Upper lobe of left lung (tissue), 4 donors: ENCODE data around the gene BCL2.

Experiments used
- EP300 ChIP-seq, 4 donors: sonication (generic); formaldehyde crosslinking; IDR thresholded peaks; one replicate each; pipeline ENCODE4 v1.5.1; 2017; ENCODE audit warnings: antibody characterized with exemption in 4 of 4, control low read depth in 2 of 4
- POLR2A ChIP-seq, 4 donors: fragments of 450-650 bp; IDR thresholded peaks; one replicate each; pipeline ENCODE4 v1.5.1; 2016 to 2017; ENCODE audit warnings: antibody characterized with exemption in 4 of 4, mild to moderate bottlenecking in 2 of 4
- POLR2AphosphoS5 ChIP-seq, 2 donors: sonication (generic); formaldehyde crosslinking; IDR thresholded peaks; one replicate each; pipeline ENCODE4 v1.5.1; 2017; ENCODE audit warnings: antibody characterized with exemption in 2 of 2
- TF ChIP-seq, protein P1 (sequence below), 6 experiments: fragments of 450-650 bp in 4 of 6; fragments of 200-600 bp in 2 of 6; sonication (generic) in 2 of 6; IDR thresholded peaks; one replicate each; pipeline ENCODE4 v1.5.1; 2016 to 2019; ENCODE audit warnings: antibody characterized with exemption in 6 of 6

- TF ChIP-seq POLR2A (IDR thresholded peaks at IDR 0.05), result no peak
- TF ChIP-seq, protein P1, sequence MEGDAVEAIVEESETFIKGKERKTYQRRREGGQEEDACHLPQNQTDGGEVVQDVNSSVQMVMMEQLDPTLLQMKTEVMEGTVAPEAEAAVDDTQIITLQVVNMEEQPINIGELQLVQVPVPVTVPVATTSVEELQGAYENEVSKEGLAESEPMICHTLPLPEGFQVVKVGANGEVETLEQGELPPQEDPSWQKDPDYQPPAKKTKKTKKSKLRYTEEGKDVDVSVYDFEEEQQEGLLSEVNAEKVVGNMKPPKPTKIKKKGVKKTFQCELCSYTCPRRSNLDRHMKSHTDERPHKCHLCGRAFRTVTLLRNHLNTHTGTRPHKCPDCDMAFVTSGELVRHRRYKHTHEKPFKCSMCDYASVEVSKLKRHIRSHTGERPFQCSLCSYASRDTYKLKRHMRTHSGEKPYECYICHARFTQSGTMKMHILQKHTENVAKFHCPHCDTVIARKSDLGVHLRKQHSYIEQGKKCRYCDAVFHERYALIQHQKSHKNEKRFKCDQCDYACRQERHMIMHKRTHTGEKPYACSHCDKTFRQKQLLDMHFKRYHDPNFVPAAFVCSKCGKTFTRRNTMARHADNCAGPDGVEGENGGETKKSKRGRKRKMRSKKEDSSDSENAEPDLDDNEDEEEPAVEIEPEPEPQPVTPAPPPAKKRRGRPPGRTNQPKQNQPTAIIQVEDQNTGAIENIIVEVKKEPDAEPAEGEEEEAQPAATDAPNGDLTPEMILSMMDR (IDR thresholded peaks at IDR 0.05), result no peak
- no peak for TF ChIP-seq POLR2AphosphoS5 (IDR thresholded peaks at IDR 0.05)
- TF ChIP-seq EP300 (IDR thresholded peaks at IDR 0.05), result no peak
These were observed 19.5 kb downstream of the BCL2 start for GRCh38 chr18:63299837-63300745.
